Measurements from ENCODE around the gene ZNF385B. TPM values are rescaled to one million over a fixed set of nuclear protein-coding genes. Genes with fewer than 3 reads are reported as not detected.

The ZNF385B gene
- total and polyA plus RNA-seq, 7 donors, result 0.35 to 5.6 (median 3.0) TPM; not detected in 1

DNA sequence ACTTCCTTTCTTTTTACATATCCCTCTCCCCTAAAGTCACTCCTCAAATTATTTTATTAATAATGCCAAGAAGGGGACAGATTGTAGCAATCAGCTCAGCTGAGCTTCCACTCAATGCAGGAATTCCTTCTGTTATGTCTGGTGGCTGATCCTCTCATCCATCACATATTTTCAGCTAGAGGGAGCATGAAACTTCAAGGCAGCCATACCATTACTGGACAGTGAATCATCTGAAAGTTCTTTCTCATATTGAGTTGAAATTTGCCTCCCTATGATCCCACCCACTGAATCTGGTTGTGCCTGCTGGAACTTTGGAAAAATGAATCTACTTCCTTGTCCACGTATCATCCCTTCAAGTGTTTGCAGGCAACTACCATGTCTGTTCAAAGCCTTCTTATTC, 11.2 kb downstream of the ZNF385B start:
- Histone ChIP-seq H3K27ac (no peak overlapping the region), H3K9me3 (no peaks in the 10 kb centered on the region), H3K27me3 (no peaks in the 10 kb centered on the region), H3K4me1 (no peaks in the 10 kb centered on the region), H3K4me3 (no peak overlapping the region), H3K36me3 (no peaks in the 10 kb centered on the region)
- WGBS, 2 donors, result 54 to 75% methylated on average over 1 of the region's 1 CpG
- intact Hi-C loops (cut with DNase I), result no loop called here
- TF ChIP-seq EP300 (IDR thresholded peaks at IDR 0.05) (no peak), POLR2A (IDR thresholded peaks at IDR 0.05) (no peak), POLR2AphosphoS5 (IDR thresholded peaks at IDR 0.05) (no peak)
- DNase-seq, result no peak

DNA sequence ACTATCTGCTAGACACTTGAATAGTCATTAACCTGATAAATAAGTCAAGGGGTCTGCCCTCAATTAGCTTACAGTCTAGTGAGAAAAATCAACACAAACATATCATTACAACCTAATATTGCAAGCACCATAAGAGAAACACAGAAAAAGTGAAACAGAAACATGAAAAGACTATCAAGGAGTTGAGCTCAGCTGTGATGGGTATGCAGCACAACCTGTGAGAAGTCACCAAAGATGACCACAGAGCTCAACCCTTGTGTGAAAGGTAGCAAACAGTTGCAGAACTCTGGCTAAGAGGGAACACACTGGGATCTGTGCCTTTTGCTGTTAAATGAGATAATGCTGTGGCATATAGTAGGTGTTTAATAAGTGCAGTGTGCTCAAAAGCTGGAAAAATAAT, 11.7 kb downstream of the ZNF385B start:
- intact Hi-C loops (cut with DNase I), result no loop called here
- Histone ChIP-seq H3K27ac (no peak overlapping the region), H3K4me1 (no peaks in the 10 kb centered on the region), H3K27me3 (no peaks in the 10 kb centered on the region), H3K36me3 (no peaks in the 10 kb centered on the region), H3K4me3 (no peak overlapping the region), H3K9me3 (no peaks in the 10 kb centered on the region)
- TF ChIP-seq EP300 (IDR thresholded peaks at IDR 0.05) (no peak), POLR2AphosphoS5 (IDR thresholded peaks at IDR 0.05) (no peak), POLR2A (IDR thresholded peaks at IDR 0.05) (no peak)
- TF ChIP-seq, protein P1, sequence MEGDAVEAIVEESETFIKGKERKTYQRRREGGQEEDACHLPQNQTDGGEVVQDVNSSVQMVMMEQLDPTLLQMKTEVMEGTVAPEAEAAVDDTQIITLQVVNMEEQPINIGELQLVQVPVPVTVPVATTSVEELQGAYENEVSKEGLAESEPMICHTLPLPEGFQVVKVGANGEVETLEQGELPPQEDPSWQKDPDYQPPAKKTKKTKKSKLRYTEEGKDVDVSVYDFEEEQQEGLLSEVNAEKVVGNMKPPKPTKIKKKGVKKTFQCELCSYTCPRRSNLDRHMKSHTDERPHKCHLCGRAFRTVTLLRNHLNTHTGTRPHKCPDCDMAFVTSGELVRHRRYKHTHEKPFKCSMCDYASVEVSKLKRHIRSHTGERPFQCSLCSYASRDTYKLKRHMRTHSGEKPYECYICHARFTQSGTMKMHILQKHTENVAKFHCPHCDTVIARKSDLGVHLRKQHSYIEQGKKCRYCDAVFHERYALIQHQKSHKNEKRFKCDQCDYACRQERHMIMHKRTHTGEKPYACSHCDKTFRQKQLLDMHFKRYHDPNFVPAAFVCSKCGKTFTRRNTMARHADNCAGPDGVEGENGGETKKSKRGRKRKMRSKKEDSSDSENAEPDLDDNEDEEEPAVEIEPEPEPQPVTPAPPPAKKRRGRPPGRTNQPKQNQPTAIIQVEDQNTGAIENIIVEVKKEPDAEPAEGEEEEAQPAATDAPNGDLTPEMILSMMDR (IDR thresholded peaks at IDR 0.05), result no peak
- no peak for DNase-seq

DNA sequence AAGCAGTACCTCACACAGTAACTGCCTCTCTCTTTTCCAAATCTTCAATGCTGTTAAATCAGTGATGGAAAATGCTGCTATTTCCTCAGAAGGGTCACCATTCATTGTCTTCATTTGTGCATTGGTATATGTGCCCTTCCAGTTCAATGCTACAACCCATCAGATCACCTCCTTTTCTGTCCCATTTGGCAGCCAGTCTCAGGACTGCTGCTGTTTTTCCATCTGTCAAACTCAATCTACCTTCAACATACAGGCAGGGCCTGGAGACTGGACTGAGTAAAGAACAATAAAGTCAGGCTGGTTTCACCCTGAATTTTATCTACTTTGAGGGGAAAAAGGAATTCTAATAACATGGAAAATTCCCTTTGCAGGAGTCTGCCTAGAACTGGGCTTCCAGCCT, 17.9 kb downstream of the ZNF385B start:
- Histone ChIP-seq H3K4me1 (peaks cover 0 to 14% (median 3%) of the 10 kb centered on the region in 4 donors), H3K4me3 (no peak overlapping the region), H3K27me3 (no peaks in the 10 kb centered on the region), H3K9me3 (no peaks in the 10 kb centered on the region), H3K36me3 (no peaks in the 10 kb centered on the region), H3K27ac (no peak overlapping the region)
- intact Hi-C loops (cut with DNase I), result no loop called here
- no peak for DNase-seq
- TF ChIP-seq POLR2AphosphoS5 (IDR thresholded peaks at IDR 0.05) (no peak), EP300 (IDR thresholded peaks at IDR 0.05) (no peak), POLR2A (IDR thresholded peaks at IDR 0.05) (no peak)
- TF ChIP-seq, protein P1 (IDR thresholded peaks at IDR 0.05), result no peak

DNA sequence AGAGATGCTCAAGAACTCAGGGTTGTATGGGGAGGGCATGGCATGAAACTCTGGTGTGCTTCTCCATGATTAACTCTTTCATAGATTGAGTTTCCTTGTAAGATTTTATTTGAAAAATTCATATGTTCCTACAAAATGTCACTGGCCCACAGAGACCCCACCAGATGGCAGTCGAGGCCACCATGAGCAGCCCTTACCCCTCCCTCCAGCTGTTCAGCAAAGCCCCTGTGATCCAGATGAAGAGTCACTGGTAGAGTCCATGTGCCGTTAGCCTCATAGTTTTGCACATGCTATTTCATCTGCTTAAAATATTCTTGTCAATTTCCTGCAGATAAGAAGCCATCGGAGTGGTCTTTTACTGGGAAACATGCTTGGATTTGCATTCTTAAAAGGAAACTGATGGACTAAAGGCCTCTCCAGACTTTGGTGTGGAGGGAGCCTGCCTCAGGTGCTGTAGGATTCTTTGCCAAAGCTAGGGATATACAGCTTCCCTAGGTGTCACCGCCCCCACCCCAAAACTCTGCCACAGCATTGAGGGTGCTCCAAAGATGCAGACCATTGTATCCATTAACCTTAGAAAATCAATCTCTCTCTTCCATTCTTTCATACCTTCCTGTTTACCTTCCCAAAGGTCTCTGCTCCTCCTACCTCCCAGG, 18.8 kb downstream of the ZNF385B start:
- intact Hi-C loops (cut with DNase I), result no loop called here
- Histone ChIP-seq H3K4me1 (peaks cover 0 to 14% (median 3%) of the 10 kb centered on the region in 4 donors), H3K27me3 (no peaks in the 10 kb centered on the region), H3K4me3 (no peak overlapping the region), H3K9me3 (no peaks in the 10 kb centered on the region), H3K36me3 (no peaks in the 10 kb centered on the region), H3K27ac (no peak overlapping the region)
- TF ChIP-seq POLR2A (IDR thresholded peaks at IDR 0.05) (no peak), POLR2AphosphoS5 (IDR thresholded peaks at IDR 0.05) (no peak), EP300 (IDR thresholded peaks at IDR 0.05) (no peak)
- TF ChIP-seq, protein P1 (IDR thresholded peaks at IDR 0.05), result no peak
- DNase-seq, result no peak
- WGBS, 2 donors, result 56 to 63% methylated on average over 4 of the region's 4 CpGs

DNA sequence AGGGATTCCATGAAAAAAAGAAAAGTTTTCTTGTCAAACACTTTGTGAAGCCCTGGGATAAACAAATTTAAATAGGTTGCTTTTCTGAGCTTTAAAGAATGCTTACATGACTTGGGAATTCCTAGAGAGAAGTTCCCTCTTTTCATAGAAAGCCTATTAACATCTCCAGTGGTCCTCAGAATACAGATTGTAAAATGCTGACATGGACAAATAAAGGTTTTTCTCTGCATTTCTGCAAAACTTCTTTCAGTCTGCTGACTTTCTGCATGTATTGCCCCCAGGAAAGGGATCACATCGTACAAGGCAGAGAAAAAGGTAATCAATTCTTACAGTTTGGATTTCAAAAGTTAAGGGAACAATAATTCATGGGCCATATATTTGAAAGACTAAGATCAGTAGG, 20.6 kb downstream of the ZNF385B start:
- intact Hi-C loops (cut with DNase I), result no loop called here
- Histone ChIP-seq H3K4me1 (peaks cover 0 to 14% (median 3%) of the 10 kb centered on the region in 4 donors), H3K36me3 (no peaks in the 10 kb centered on the region), H3K9me3 (no peaks in the 10 kb centered on the region), H3K4me3 (no peak overlapping the region), H3K27ac (no peak overlapping the region), H3K27me3 (no peaks in the 10 kb centered on the region)
- WGBS, 2 donors, result 88 to 90% methylated on average over 1 of the region's 1 CpG
- DNase-seq, result no peak
- TF ChIP-seq, protein P1 (IDR thresholded peaks at IDR 0.05), result no peak
- TF ChIP-seq POLR2A (IDR thresholded peaks at IDR 0.05) (no peak), POLR2AphosphoS5 (IDR thresholded peaks at IDR 0.05) (no peak), EP300 (IDR thresholded peaks at IDR 0.05) (no peak)
